Effector CD4-positive, alpha-beta T cell (primary cell): ENCODE results near the gene SIGLEC8.
"Not testable (repeated sequence)": the region's sequence is repeated elsewhere in the genome, so short reads cannot be mapped to it uniquely, and the experiment has no call there.

Experiments
- DNase-seq: peaks from one replicate; pipeline ENCODE4 v3.0.0-alpha.2; 2020

The SIGLEC8 gene

GRCh38 chr19:51472607-51473006, 14.4 kb upstream of the SIGLEC8 start:
- no peak for DNase-seq

GRCh38 chr19:51471527-51471926, 13.3 kb upstream of the SIGLEC8 start:
- DNase-seq: no peak

GRCh38 chr19:51470966-51471365, 12.7 kb upstream of the SIGLEC8 start:
- no peak for DNase-seq

- DNase-seq: no peak
These were observed 11.4 kb upstream of the SIGLEC8 start for GRCh38 chr19:51469629-51470028.

GRCh38 chr19:51469162-51469561, 10.9 kb upstream of the SIGLEC8 start:
- no peak for DNase-seq

GRCh38 chr19:51468545-51468920, 10.3 kb upstream of the SIGLEC8 start:
- DNase-seq: no peak

GRCh38 chr19:51467864-51468544, 9.8 kb upstream of the SIGLEC8 start:
- DNase-seq: no peak

GRCh38 chr19:51466723-51467122, 8.5 kb upstream of the SIGLEC8 start:
- DNase-seq: no peak

- DNase-seq: not testable (repeated sequence)
These were observed 5.8 kb upstream of the SIGLEC8 start for GRCh38 chr19:51463976-51464581.

GRCh38 chr19:51462681-51463080, 4.4 kb upstream of the SIGLEC8 start:
- no peak for DNase-seq

- DNase-seq: no peak
These were observed 4.0 kb upstream of the SIGLEC8 start for GRCh38 chr19:51462276-51462675.

- no peak for DNase-seq
These were observed 3.5 kb upstream of the SIGLEC8 start for GRCh38 chr19:51461723-51462161.

GRCh38 chr19:51460164-51460992, 2.1 kb upstream of the SIGLEC8 start:
- DNase-seq: no peak

GRCh38 chr19:51458899-51459505, 748 bp upstream of the SIGLEC8 start:
- no peak for DNase-seq

GRCh38 chr19:51457351-51458013, 772 bp downstream of the SIGLEC8 start:
- no peak for DNase-seq

- no peak for DNase-seq
These were observed 1.5 kb downstream of the SIGLEC8 start for GRCh38 chr19:51456541-51457290.

- DNase-seq: no peak
These were observed 7.4 kb downstream of the SIGLEC8 start for GRCh38 chr19:51450730-51451307.

- no peak for DNase-seq
These were observed 9.7 kb downstream of the SIGLEC8 start for GRCh38 chr19:51448411-51449016.

- DNase-seq: no peak
These were observed 10.2 kb downstream of the SIGLEC8 start for GRCh38 chr19:51448011-51448410.

GRCh38 chr19:51447510-51447909, 10.7 kb downstream of the SIGLEC8 start:
- DNase-seq: not testable (repeated sequence)
